ENCODE data around the gene MYO1A.

DNA sequence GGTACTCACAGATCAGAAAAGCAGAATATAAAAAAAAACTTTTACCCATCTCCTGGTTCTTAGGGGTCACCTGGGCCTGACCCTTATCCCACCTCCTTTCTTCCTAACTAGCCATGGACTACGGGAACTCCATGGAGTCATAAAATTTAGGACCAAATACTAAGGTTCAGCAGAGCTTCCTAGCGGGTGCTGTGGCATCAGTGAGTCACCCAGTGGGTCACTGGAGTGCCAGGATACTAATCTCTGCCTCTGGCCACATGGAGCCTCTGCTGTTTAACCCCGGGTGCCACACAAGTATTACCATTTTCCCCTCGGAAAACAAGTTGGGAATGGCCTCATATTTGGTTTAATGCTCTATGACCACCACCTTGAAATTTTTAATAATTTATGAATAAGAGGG lies 50.5 kb downstream of the MYO1A start:
- TF ChIP-seq, protein P1, sequence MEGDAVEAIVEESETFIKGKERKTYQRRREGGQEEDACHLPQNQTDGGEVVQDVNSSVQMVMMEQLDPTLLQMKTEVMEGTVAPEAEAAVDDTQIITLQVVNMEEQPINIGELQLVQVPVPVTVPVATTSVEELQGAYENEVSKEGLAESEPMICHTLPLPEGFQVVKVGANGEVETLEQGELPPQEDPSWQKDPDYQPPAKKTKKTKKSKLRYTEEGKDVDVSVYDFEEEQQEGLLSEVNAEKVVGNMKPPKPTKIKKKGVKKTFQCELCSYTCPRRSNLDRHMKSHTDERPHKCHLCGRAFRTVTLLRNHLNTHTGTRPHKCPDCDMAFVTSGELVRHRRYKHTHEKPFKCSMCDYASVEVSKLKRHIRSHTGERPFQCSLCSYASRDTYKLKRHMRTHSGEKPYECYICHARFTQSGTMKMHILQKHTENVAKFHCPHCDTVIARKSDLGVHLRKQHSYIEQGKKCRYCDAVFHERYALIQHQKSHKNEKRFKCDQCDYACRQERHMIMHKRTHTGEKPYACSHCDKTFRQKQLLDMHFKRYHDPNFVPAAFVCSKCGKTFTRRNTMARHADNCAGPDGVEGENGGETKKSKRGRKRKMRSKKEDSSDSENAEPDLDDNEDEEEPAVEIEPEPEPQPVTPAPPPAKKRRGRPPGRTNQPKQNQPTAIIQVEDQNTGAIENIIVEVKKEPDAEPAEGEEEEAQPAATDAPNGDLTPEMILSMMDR (IDR thresholded peaks at IDR 0.05), result no peak
- no peak for TF ChIP-seq POLR2AphosphoS5 (IDR thresholded peaks at IDR 0.05)
- TF ChIP-seq POLR2A (IDR thresholded peaks at IDR 0.05), result no peak
- TF ChIP-seq EP300 (IDR thresholded peaks at IDR 0.05), result no peak
